Adrenal gland (tissue), 5 donors: Measurements from ENCODE around the gene FLYWCH1.

Experiments used
- POLR2A ChIP-seq, 2 donors: fragments of 450-650 bp; IDR thresholded peaks; one replicate each; pipeline ENCODE4 v1.6.1; 2017; ENCODE audit warnings: antibody characterized with exemption in 2 of 2, mild to moderate bottlenecking in 2 of 2, moderate library complexity in 1 of 2
- TF ChIP-seq, protein P1 (sequence below), 6 experiments: fragments of 450-650 bp in 4 of 6; fragments of 200-600 bp in 2 of 6; sonication (generic) in 1 of 6; IDR thresholded peaks; 1 replicate in 5 of 6; 2 replicates in 1 of 6; pipeline versions ENCODE4 v1.5.1 to v1.8.0; 2016 to 2021; ENCODE audit warnings: antibody characterized with exemption in 6 of 6, mild to moderate bottlenecking in 2 of 6, moderate library complexity in 1 of 6
- donor health status: DM: no; HTN: no; CAD: no.

GRCh38 chr16:2902337-2903130 is 9.2 kb upstream of the FLYWCH1 start:
- TF ChIP-seq, protein P1, sequence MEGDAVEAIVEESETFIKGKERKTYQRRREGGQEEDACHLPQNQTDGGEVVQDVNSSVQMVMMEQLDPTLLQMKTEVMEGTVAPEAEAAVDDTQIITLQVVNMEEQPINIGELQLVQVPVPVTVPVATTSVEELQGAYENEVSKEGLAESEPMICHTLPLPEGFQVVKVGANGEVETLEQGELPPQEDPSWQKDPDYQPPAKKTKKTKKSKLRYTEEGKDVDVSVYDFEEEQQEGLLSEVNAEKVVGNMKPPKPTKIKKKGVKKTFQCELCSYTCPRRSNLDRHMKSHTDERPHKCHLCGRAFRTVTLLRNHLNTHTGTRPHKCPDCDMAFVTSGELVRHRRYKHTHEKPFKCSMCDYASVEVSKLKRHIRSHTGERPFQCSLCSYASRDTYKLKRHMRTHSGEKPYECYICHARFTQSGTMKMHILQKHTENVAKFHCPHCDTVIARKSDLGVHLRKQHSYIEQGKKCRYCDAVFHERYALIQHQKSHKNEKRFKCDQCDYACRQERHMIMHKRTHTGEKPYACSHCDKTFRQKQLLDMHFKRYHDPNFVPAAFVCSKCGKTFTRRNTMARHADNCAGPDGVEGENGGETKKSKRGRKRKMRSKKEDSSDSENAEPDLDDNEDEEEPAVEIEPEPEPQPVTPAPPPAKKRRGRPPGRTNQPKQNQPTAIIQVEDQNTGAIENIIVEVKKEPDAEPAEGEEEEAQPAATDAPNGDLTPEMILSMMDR (IDR thresholded peaks at IDR 0.05), result no peak
- TF ChIP-seq POLR2A (IDR thresholded peaks at IDR 0.05), result no peak
